Panc1 (cell line): ENCODE results near the gene FAIM. TPM values are rescaled to one million over a fixed set of nuclear protein-coding genes. Genes with fewer than 3 reads are reported as not detected.

Experiments used
- ATAC-seq: fragments of 200-7000 bp; cut with Tn5 transposase; 2 replicates; pipeline ENCODE4 v1.9.1; 2020; ENCODE audit warnings: mild to moderate bottlenecking, moderate library complexity
- BruUV-seq: library from RNA; stranded (reverse); fragments of 400-500 nt; replicated peaks from 2 replicates; lab custom pipeline; 2021; lab: Mats Ljungman, UMichigan
- CTCF ChIA-PET: fragments of 300-600 bp; sonication (Branson Sonifier 250); formaldehyde crosslinking; loops from one replicate; lab custom pipeline; 2022; ENCODE audit warnings: antibody characterized with exemption; lab: Charles Lee
- POLR2A ChIA-PET: fragments of 300-600 bp; sonication (Branson Sonifier 250); formaldehyde crosslinking; loops from one replicate; lab custom pipeline; 2022; ENCODE audit warnings: antibody characterized with exemption; lab: Charles Lee
- DNase-seq: peaks from one replicate; pipeline ENCODE4 v3.0.0-alpha.2; 2010; ENCODE audit warnings: low read depth, low spot score
- H3K27ac ChIP-seq: 2 replicates; pipeline ENCODE4 v1.5.1; 2011; ENCODE audit warnings: mild to moderate bottlenecking, low read length, inconsistent platforms
- H3K27me3 ChIP-seq: fragments of 200-500 bp; sonication (Bioruptor generic); 2 replicates; pipeline ENCODE4 v1.6.0; 2014; ENCODE audit warnings: low read length, inconsistent platforms; ENCODE audit not compliant: control insufficient read depth, insufficient read depth
- H3K36me3 ChIP-seq: fragments of 200-500 bp; sonication (Bioruptor generic); 2 replicates; pipeline ENCODE4 v1.5.1; 2014; ENCODE audit warnings: inconsistent platforms, mild to moderate bottlenecking, low read length, moderate library complexity; ENCODE audit not compliant: control insufficient read depth, insufficient read depth
- H3K4me1 ChIP-seq: 2 replicates; pipeline ENCODE4 v1.5.1; 2011; ENCODE audit warnings: inconsistent platforms, mild to moderate bottlenecking, low read length, moderate library complexity; ENCODE audit not compliant: control insufficient read depth, insufficient read depth
- H3K4me3 ChIP-seq, 2 experiments: 2 replicates each; pipeline ENCODE4 v1.5.1; 2011 to 2012; ENCODE audit warnings: low read depth in 2 of 2, low read length in 2 of 2, mild to moderate bottlenecking in 2 of 2, inconsistent platforms in 1 of 2, moderate library complexity in 1 of 2
- H3K9me3 ChIP-seq: fragments of 200-500 bp; sonication (Bioruptor generic); 2 replicates; pipeline ENCODE4 v1.5.1; 2014; ENCODE audit warnings: low read depth, mild to moderate bottlenecking, inconsistent platforms, low read length, moderate library complexity; ENCODE audit not compliant: control insufficient read depth, insufficient read depth
- POLR2AphosphoS5 ChIP-seq: IDR thresholded peaks from 2 replicates; pipeline ENCODE4 v1.6.1; 2012; ENCODE audit warnings: mild to moderate bottlenecking, low read depth, low read length, moderate library complexity
- SIN3A ChIP-seq: IDR thresholded peaks from 2 replicates; pipeline ENCODE4 v1.6.1; 2012; ENCODE audit warnings: low read depth, mild to moderate bottlenecking, low read length, moderate library complexity, borderline replicate concordance; ENCODE audit not compliant: insufficient read depth
- TCF7L2 ChIP-seq: IDR thresholded peaks from 2 replicates; pipeline ENCODE4 v1.6.1; 2011; ENCODE audit warnings: mild to moderate bottlenecking, low read depth, low read length, inconsistent platforms
- in situ Hi-C: cut with HindIII; loops from 2 replicates; pipeline ENCODE4 v1.10.0; 2016; ENCODE audit warnings: low sequenced_read_pairs, low pct_unique_long_range_greater_than_20kb
- intact Hi-C: fragments of 100-400 bp; cut with micrococcal nuclease; formaldehyde crosslinking; loops from one replicate; pipeline ENCODE4 v1.10.0; 2022; ENCODE audit not compliant: unreplicated experiment
- total RNA-seq: library from RNA; stranded (reverse); gene quantifications from one replicate; pipeline ENCODE4 v1.2.1, GENCODE V29; 2021; ENCODE audit not compliant: unreplicated experiment
- TF ChIP-seq, protein P1 (sequence below): fragments of 450-650 bp; IDR thresholded peaks from 2 replicates; pipeline ENCODE4 v1.5.1; 2017; ENCODE audit warnings: mild to moderate bottlenecking
- TF ChIP-seq, protein P2 (sequence below), 2 experiments: IDR thresholded peaks; 2 replicates each; pipeline ENCODE4 v1.6.1; 2011 to 2012; ENCODE audit warnings: low read depth in 2 of 2, control low read depth in 1 of 2, low read length in 1 of 2, mild to moderate bottlenecking in 1 of 2, moderate library complexity in 1 of 2; ENCODE audit not compliant: insufficient read depth in 1 of 2

Gene FAIM
- total RNA-seq, 1 experiment from 2014 or later, result 18.8 TPM

- no peaks in the 10 kb centered on the region for H3K27me3 ChIP-seq
- BruUV-seq, result no TSS peak
- H3K4me3 ChIP-seq, result no peak overlapping the region
- in situ Hi-C loops, result no loop called here
- intact Hi-C loops, result no loop called here
- no peak for ATAC-seq
- no peak overlapping the region for H3K27ac ChIP-seq
- no peaks in the 10 kb centered on the region for H3K4me1 ChIP-seq
- ChIA-PET POLR2A (no interaction called here), CTCF (no interaction called here)
- H3K36me3 ChIP-seq, result no peaks in the 10 kb centered on the region
- TF ChIP-seq POLR2AphosphoS5, result no peak
- no peak for TF ChIP-seq TCF7L2
- TF ChIP-seq, protein P1, sequence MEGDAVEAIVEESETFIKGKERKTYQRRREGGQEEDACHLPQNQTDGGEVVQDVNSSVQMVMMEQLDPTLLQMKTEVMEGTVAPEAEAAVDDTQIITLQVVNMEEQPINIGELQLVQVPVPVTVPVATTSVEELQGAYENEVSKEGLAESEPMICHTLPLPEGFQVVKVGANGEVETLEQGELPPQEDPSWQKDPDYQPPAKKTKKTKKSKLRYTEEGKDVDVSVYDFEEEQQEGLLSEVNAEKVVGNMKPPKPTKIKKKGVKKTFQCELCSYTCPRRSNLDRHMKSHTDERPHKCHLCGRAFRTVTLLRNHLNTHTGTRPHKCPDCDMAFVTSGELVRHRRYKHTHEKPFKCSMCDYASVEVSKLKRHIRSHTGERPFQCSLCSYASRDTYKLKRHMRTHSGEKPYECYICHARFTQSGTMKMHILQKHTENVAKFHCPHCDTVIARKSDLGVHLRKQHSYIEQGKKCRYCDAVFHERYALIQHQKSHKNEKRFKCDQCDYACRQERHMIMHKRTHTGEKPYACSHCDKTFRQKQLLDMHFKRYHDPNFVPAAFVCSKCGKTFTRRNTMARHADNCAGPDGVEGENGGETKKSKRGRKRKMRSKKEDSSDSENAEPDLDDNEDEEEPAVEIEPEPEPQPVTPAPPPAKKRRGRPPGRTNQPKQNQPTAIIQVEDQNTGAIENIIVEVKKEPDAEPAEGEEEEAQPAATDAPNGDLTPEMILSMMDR, result no peak
- TF ChIP-seq SIN3A, result no peak
- TF ChIP-seq, protein P2, sequence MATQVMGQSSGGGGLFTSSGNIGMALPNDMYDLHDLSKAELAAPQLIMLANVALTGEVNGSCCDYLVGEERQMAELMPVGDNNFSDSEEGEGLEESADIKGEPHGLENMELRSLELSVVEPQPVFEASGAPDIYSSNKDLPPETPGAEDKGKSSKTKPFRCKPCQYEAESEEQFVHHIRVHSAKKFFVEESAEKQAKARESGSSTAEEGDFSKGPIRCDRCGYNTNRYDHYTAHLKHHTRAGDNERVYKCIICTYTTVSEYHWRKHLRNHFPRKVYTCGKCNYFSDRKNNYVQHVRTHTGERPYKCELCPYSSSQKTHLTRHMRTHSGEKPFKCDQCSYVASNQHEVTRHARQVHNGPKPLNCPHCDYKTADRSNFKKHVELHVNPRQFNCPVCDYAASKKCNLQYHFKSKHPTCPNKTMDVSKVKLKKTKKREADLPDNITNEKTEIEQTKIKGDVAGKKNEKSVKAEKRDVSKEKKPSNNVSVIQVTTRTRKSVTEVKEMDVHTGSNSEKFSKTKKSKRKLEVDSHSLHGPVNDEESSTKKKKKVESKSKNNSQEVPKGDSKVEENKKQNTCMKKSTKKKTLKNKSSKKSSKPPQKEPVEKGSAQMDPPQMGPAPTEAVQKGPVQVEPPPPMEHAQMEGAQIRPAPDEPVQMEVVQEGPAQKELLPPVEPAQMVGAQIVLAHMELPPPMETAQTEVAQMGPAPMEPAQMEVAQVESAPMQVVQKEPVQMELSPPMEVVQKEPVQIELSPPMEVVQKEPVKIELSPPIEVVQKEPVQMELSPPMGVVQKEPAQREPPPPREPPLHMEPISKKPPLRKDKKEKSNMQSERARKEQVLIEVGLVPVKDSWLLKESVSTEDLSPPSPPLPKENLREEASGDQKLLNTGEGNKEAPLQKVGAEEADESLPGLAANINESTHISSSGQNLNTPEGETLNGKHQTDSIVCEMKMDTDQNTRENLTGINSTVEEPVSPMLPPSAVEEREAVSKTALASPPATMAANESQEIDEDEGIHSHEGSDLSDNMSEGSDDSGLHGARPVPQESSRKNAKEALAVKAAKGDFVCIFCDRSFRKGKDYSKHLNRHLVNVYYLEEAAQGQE (IDR thresholded peaks at IDR 0.05; ENCODE audit: insufficient read depth in 1 of 2, low read depth in 2 of 2, low read length in 1 of 2), result no peak
- H3K9me3 ChIP-seq, result no peaks in the 10 kb centered on the region; the same call in 1 of the 2 replicates
- no peak for DNase-seq
These were observed 30.1 kb downstream of the FAIM start for GRCh38 chr3:138638641-138639040.

DNA sequence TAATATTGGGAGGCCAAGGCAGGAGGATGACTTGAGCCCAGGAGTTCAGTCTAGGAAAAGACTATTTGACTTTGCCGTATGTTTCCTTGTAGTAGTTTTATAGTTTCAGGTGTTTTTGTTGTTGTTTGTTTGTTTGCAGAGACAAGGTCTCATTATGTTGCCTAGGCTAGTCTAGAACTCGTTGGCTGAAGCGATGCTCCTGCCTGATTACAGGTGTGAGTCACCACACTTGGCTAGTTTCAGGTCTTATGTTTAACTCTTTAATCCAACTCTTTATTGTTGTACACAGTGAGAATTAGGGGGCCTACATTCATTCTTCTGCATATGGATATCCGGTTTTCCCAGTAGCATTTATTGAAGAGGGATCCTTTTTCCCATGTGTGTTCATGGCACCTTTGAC is 32.0 kb downstream of the FAIM start:
- Histone ChIP-seq H3K4me1 (no peaks in the 10 kb centered on the region), H3K27me3 (no peaks in the 10 kb centered on the region), H3K27ac (no peak overlapping the region), H3K36me3 (no peaks in the 10 kb centered on the region), H3K9me3 (no peaks in the 10 kb centered on the region; the same call in 1 of the 2 replicates), H3K4me3 (no peak overlapping the region)
- no peak for DNase-seq
- ChIA-PET POLR2A (no interaction called here), CTCF (no interaction called here)
- no TSS peak for BruUV-seq
- intact Hi-C loops (no loop called here), in situ Hi-C loops (no loop called here)
- TF ChIP-seq POLR2AphosphoS5 (no peak; the same call in 1 of the 2 replicates), SIN3A (no peak), TCF7L2 (no peak)
- TF ChIP-seq, protein P1, result no peak
- TF ChIP-seq, protein P2 (IDR thresholded peaks at IDR 0.05; ENCODE audit: insufficient read depth in 1 of 2, low read depth in 2 of 2, low read length in 1 of 2), result no peak
- ATAC-seq, result peak; percentile 83
